GM21737 (cell line): ENCODE results near the gene FILIP1L.

Experiments
- ATAC-seq: cut with Tn5 transposase; IDR thresholded peaks from one replicate; pipeline ENCODE4 v1.9.1; 2021; ENCODE audit warnings: mild to moderate bottlenecking, moderate library complexity; ENCODE audit not compliant: unreplicated experiment

FILIP1L gene

GRCh38 chr3:99981138-99981537, 133.2 kb downstream of the FILIP1L start:
- no peak for ATAC-seq

- ATAC-seq: no peak
These were observed 133.7 kb downstream of the FILIP1L start for GRCh38 chr3:99980606-99981005.

DNA sequence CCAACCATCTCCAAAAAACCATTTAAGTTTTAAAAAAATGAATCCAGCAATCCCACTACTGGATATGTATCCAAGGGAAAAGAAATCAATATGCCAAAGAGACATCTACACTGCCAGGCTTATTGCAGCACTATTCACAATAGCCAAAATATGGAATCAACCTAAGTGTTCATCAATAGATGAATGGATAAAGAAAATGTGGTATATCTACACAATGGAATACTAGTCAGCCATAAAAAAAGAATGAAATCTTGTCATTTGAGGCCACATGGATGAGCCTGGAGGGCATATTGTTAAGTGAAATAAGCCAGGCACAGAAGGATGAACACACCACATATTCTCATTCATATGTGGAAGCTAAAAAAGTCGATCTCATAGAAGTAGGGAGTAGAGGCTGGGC, 136.1 kb downstream of the FILIP1L start:
- ATAC-seq: no peak

DNA sequence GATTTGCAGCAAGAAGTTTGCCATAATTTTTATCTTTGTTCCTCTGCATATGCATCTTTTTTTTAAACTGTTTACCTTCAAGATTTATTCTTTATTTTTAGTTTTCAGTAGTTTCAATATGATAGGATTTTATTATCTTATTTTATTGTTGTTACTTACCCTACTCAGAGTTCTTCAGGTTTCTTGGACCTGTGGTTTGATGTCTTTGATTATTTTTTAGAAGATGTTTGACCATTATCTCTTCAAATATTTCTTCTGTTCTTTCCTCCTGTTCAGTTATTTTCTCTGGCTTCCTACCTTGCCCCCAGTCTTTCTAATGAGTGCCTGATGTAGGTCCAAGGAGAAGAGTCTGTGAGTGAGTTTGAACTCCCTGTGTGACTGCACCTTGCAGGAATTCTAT, 137.7 kb downstream of the FILIP1L start:
- no peak for ATAC-seq

- no peak for ATAC-seq
These were observed 139.3 kb downstream of the FILIP1L start for GRCh38 chr3:99974989-99975388.

DNA sequence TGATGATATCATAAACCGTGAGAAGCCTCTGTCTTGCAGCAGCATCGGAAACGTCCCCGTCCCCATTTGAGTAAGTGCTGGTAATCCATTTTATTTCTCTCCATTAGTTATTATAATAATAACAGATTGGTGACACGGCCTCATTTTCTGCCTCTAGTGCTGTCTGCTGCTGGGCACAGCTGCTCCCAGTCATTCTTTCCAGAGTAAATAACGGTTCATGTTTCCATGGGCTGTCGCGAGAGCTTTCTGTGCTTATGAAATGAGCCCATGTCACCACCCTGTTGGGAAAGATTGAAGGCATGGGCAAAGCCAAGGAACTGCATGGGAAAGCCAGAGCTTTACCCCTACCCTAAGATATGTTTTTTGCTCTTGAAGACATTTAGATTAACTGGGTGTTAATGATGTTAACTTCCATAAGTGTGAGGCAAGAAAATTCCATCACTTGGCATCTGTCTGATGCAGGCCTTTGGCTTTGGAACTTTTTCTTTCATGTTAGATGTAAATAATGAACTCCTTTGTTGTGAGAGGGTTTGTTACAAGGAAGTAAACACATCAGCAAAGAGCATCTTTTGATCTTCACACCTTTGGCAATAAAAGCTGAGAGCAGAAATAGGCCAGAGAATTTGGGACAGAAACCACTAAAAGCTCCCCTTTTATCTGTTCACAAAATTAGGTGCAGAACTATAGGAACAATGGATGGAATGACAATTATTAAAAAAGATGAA, 141.8 kb downstream of the FILIP1L start:
- ATAC-seq: no peak

DNA sequence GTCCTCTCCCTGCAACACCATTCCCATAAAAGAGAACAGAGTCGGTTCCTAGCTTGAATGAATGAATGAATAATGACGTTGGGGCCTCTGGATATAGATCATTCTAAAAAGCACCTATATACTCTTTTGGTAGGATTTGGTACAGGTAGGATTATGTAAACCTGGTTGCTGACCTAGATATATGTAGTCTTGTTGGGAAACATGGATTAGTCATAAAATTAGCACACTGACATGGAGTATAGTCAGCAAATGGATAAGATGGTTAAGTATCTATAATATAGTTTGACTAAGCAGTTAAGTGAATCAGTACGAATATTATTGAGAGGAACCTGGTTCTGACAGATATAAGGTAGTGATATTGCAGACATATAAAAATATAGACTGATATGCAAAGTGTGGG, 142.5 kb downstream of the FILIP1L start:
- no peak for ATAC-seq

- peak; percentile 92 for ATAC-seq
These were observed 144.1 kb downstream of the FILIP1L start for GRCh38 chr3:99970198-99970597.

- ATAC-seq: no peak
These were observed 145.2 kb downstream of the FILIP1L start for GRCh38 chr3:99969136-99969535.

GRCh38 chr3:99967796-99968195, 146.5 kb downstream of the FILIP1L start:
- no peak for ATAC-seq

- ATAC-seq: no peak
These were observed 147.5 kb downstream of the FILIP1L start for GRCh38 chr3:99966662-99967416.

DNA sequence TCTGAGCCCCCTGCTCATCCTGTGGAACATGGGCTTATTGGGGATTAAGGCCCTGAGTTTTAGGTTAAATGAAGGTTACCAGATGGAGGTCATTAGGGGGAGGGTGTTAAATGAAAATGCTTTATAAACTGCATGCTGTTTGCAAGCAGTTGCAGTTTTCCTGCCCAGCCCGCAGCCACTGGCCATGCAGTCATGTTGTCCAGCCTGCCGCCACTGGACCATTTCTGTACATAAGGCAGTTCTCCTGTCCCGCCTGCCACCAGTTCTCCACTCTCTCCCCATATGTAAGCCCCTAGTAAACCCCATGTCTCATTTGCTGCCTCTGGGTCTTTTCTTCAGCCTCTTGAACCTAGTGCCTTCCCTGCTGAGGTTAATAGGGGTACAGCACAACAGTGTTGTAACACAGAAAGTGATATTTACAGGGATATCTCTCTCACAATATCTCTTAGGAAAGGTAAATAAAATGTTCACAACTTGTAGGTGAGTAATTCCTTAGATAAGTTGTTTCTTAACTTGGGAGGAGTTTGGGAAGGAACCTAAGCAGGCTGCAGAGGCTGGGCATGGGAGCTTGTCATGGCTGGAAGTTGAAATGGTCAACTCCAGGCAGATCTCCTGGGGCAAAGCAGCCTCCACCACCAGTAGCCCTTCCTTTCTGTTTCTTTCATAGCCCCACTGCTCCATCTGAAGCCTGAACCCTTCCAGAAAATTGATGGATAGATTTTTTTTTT, 148.5 kb downstream of the FILIP1L start:
- no peak for ATAC-seq

DNA sequence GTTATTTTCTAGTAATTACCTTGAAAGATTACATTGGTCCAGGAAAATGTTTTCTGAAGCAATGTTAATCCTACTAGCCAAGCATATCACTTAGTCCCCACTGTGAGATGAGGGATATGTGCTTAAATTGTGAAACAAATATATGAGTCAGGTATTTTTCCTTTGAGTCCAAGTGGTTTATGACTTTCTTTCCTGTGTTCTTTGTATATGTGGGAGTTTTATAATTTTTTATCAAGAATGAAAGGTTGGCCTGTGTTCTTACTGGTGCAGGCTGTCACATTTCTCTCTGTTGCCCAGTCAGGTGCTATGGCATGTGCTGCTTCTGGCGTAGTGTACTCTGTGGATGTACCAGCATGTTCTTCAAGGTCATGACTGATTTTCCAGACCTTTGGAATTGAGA, 149.2 kb downstream of the FILIP1L start:
- no peak for ATAC-seq

GRCh38 chr3:99962703-99963102, 151.6 kb downstream of the FILIP1L start:
- ATAC-seq: no peak

- no peak for ATAC-seq
These were observed 152.4 kb downstream of the FILIP1L start for GRCh38 chr3:99961756-99962515.

- ATAC-seq: no peak
These were observed 153.4 kb downstream of the FILIP1L start for GRCh38 chr3:99960941-99961340.

GRCh38 chr3:99960123-99960878, 154.0 kb downstream of the FILIP1L start:
- ATAC-seq: no peak

DNA sequence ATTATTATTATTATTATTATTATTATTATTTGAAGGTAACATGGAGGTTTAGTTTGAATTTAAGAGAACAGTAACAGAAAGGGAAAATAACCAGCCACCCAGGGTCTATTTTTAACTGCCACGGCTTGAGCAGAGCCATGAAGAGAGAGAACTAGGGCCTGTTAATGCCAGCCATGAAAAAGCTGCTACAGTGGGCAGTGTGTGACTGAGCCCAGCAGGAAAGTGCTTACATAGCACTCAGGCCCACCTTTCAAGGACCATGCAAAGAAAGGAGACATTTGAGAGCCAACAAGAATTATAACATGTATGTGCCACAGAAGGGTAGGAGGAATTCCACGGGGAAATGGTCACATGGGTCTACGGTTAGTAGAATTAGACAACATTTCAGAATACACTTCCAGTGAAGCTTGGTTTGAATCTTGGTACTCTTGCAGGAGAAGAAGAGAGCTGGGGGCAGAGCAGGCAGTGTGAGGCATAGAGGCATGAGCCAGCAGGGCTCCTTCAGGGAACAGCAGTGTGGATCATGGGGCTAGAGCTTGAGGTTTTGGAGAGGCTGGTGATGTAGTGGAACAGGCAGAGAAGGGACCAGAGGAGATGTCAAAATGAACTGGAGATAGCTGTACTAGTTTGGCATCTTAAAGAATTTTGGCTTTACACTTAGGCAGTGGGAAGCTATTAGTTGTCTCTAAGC, 155.9 kb downstream of the FILIP1L start:
- no peak for ATAC-seq

DNA sequence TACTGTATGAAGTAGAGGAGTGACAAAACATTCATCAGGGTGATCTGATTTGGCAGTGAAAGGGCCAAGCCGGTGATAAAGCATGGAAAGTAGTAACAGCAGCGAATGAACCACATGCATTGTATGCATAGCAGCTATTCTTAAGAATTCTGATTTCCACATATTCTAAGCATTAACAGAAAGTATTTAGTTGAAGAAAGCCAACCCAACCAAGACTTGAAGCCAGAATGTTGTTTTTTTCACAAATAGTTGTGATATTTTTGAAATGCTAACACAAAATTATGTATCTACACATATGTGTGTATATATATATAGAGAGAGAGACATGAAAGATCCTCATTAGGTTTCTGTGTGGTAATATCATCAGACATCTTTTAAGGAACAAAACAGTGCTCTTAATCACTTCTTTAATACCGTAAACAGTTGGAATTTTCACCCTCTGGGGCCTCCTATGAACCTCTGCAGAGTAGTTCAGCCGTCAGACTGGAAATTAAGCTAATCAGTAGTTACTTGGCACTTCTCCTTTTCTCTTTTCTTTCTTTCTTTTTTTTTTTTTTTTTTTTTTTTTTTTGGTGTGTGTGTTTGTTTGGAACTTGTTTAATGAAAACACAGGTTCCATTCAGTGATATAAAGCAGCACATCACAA, 157.0 kb downstream of the FILIP1L start:
- ATAC-seq: no peak
